Activated CD4-positive, alpha-beta memory T cell treated with anti-CD3 and anti-CD28 coated beads for 36 hours (primary cell): ENCODE results near the gene C2orf49. TPM values are rescaled to one million over a fixed set of nuclear protein-coding genes. Genes with fewer than 3 reads are reported as not detected.

Experiments
- CTCF ChIA-PET: fragments of 350-600 bp; sonication (Branson Sonifier 250); formaldehyde crosslinking; loops from one replicate; lab custom pipeline; 2021; ENCODE audit warnings: antibody characterized with exemption, inconsistent platforms; lab: Charles Lee
- POLR2A ChIA-PET: fragments of 350-600 bp; sonication (Branson Sonifier 250); formaldehyde crosslinking; loops from one replicate; lab custom pipeline; 2021; ENCODE audit warnings: antibody characterized with exemption; lab: Charles Lee
- DNase-seq: peaks from one replicate; pipeline ENCODE4 v3.0.0-alpha.2; 2020
- H3K27ac Mint-ChIP-seq: one replicate; pipeline ENCODE4 v1.8.0; 2021; ENCODE audit warnings: mixed read lengths
- H3K27me3 Mint-ChIP-seq: one replicate; pipeline ENCODE4 v1.8.0; 2021; ENCODE audit warnings: mixed read lengths
- H3K36me3 Mint-ChIP-seq: one replicate; pipeline ENCODE4 v1.8.0; 2021; ENCODE audit warnings: mixed read lengths
- H3K4me1 Mint-ChIP-seq: one replicate; pipeline ENCODE4 v1.8.0; 2021; ENCODE audit warnings: low read depth, mixed read lengths
- H3K4me3 Mint-ChIP-seq: one replicate; pipeline ENCODE4 v1.8.0; 2021; ENCODE audit warnings: mild to moderate bottlenecking, mixed read lengths
- H3K9me3 Mint-ChIP-seq: one replicate; pipeline ENCODE4 v1.8.0; 2021; ENCODE audit warnings: mixed read lengths
- intact Hi-C: fragments of 100-400 bp; cut with micrococcal nuclease; formaldehyde crosslinking; loops from one replicate; pipeline ENCODE4 v1.15.1; 2023
- total RNA-seq, 2 experiments: library from RNA; stranded (reverse); gene quantifications; one replicate each; pipeline ENCODE4 v1.2.3, GENCODE V29; 2021

C2orf49 gene
- total RNA-seq, 2 experiments from 2014 or later: 16.9 to 20.2 TPM

DNA sequence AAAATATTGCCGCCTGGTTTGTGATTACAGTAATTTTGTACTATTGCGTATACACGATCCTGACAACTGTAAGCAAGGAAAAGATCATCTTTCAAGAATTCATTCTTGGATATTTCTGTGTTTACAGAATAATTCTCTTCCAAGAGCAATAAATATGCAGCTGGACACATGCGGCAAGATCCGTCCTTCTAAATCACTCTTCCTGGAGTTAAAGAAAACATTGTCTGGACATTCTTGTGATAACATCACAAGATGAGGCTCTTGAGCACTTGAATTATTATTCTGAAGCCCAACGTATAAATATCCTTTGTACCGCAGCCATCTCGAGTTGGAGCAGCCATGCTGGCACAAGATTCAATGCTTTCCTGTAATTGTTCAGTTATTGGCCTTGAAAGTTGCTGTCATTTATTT, 51.6 kb downstream of the C2orf49 start:
- Mint-ChIP-seq H3K9me3 (no peaks in the 10 kb centered on the region), H3K4me3 (no peak overlapping the region), H3K27ac (no peak overlapping the region), H3K4me1 (no peaks in the 10 kb centered on the region), H3K27me3 (no peaks in the 10 kb centered on the region), H3K36me3 (no peaks in the 10 kb centered on the region)
- CTCF ChIA-PET: no interaction called here
- POLR2A ChIA-PET: interaction anchor here (0.6 to 0.8 kb wide), 2 partner anchors 20 to 708 kb away, joined by 3 to 4 read pairs; no protein-coding TSS in a partner anchor
- intact Hi-C loops: no loop called here
- DNase-seq: no peak

DNA sequence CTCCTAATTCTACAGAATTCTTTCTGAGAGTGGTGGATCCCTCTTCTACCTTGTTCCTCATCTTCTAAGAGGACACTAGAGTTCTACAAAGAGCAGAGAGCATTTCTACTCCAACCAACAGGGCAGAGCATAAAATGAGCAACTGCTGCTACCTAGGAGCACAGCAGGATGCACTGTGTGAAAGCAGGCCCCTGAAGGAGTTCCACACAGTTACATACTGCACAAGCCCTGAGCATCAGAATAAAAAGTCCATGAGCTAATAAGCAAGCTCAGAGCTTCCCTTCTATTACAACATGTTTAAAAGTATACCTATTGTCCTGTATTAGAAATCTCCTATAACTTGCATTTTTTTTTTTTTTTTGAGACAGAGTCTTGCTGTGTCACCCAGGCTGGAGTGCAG, 53.1 kb downstream of the C2orf49 start:
- intact Hi-C loops: no loop called here
- ChIA-PET CTCF (interaction anchor here (0.7 kb wide), 1 partner anchor 18 kb away, joined by 4 read pairs; no protein-coding TSS in a partner anchor), POLR2A (no interaction called here)
- no peaks in the 10 kb centered on the region for H3K9me3 Mint-ChIP-seq
- no peak for DNase-seq
- H3K4me1 Mint-ChIP-seq: no peaks in the 10 kb centered on the region
- H3K27me3 Mint-ChIP-seq: peaks cover 3% of the 10 kb centered on the region
- H3K4me3 Mint-ChIP-seq: no peak overlapping the region
- no peak overlapping the region for H3K27ac Mint-ChIP-seq
- no peaks in the 10 kb centered on the region for H3K36me3 Mint-ChIP-seq

DNA sequence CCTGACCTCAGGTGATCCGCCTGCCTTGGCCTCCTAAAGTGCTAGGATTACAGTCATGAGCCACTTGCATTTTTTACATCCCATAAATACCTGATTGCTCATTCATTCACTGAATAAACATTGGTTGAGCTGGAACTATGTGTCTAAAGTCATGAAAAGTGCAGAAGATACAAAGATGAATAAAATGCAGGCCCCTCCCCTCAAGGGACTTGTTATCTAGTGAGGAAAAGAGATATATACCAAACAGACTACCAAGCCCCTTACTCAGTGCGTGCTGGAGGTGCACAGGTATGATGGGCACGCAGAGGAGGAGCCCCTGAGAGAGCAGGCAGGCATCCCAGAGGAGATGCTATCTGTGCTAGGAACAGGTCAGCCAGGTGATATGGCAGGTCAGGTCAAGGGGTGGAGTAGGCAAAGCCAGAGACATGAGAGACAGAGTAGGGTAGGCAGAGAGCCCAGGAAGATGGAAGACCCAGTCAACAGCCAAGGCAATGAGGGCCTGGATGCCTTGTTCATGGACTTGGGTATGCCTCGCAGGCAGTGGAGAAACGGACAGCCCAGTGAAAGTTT, 53.8 kb downstream of the C2orf49 start:
- Mint-ChIP-seq H3K27me3 (peaks cover 4% of the 10 kb centered on the region), H3K9me3 (no peaks in the 10 kb centered on the region), H3K4me1 (no peaks in the 10 kb centered on the region), H3K27ac (no peak overlapping the region), H3K36me3 (no peaks in the 10 kb centered on the region), H3K4me3 (no peak overlapping the region)
- ChIA-PET CTCF (interaction anchor here (0.7 kb wide), 1 partner anchor 103 kb away, joined by 3 read pairs; no protein-coding TSS in a partner anchor), POLR2A (no interaction called here)
- intact Hi-C loops: no loop called here
- DNase-seq: no peak

GRCh38 chr2:105391763-105392662, 54.7 kb downstream of the C2orf49 start:
- H3K27ac Mint-ChIP-seq: no peak overlapping the region
- intact Hi-C loops: no loop called here
- H3K4me1 Mint-ChIP-seq: peaks cover 4% of the 10 kb centered on the region
- ChIA-PET CTCF (interaction anchor here (1.0 kb wide), 1 partner anchor 129 kb away, joined by 4 read pairs; no protein-coding TSS in a partner anchor), POLR2A (no interaction called here)
- no peaks in the 10 kb centered on the region for H3K36me3 Mint-ChIP-seq
- no peaks in the 10 kb centered on the region for H3K9me3 Mint-ChIP-seq
- no peak overlapping the region for H3K4me3 Mint-ChIP-seq
- DNase-seq: no peak
- H3K27me3 Mint-ChIP-seq: peaks cover 7% of the 10 kb centered on the region

GRCh38 chr2:105393373-105394055, 56.2 kb downstream of the C2orf49 start:
- H3K9me3 Mint-ChIP-seq: no peaks in the 10 kb centered on the region
- CTCF ChIA-PET: interaction anchor here (1.0 kb wide), 1 partner anchor 128 kb away, joined by 4 read pairs; no protein-coding TSS in a partner anchor
- H3K27ac Mint-ChIP-seq: no peak overlapping the region
- intact Hi-C loops: no loop called here
- H3K4me3 Mint-ChIP-seq: no peak overlapping the region
- POLR2A ChIA-PET: no interaction called here
- no peak for DNase-seq
- H3K27me3 Mint-ChIP-seq: peaks cover 11% of the 10 kb centered on the region
- no peaks in the 10 kb centered on the region for H3K36me3 Mint-ChIP-seq
- H3K4me1 Mint-ChIP-seq: peaks cover 7% of the 10 kb centered on the region

GRCh38 chr2:105394951-105395611, 57.7 kb downstream of the C2orf49 start:
- POLR2A ChIA-PET: no interaction called here
- Mint-ChIP-seq H3K27me3 (peaks cover 21% of the 10 kb centered on the region), H3K4me1 (peaks cover 7% of the 10 kb centered on the region), H3K27ac (no peak overlapping the region), H3K4me3 (no peak overlapping the region), H3K36me3 (no peaks in the 10 kb centered on the region), H3K9me3 (no peaks in the 10 kb centered on the region)
- DNase-seq: no peak
- CTCF ChIA-PET: interaction anchor here (0.7 kb wide), 1 partner anchor 56 kb away, joined by 3 read pairs; no protein-coding TSS in a partner anchor
- intact Hi-C loops: no loop called here

- no peak for DNase-seq
- peaks cover 7% of the 10 kb centered on the region for H3K4me1 Mint-ChIP-seq
- ChIA-PET CTCF (interaction anchor here (0.7 to 1.5 kb wide), 2 partner anchors 9 to 57 kb away, joined by 3 read pairs; no protein-coding TSS in a partner anchor), POLR2A (no interaction called here)
- no peak overlapping the region for H3K27ac Mint-ChIP-seq
- no peak overlapping the region for H3K4me3 Mint-ChIP-seq
- peaks cover 24% of the 10 kb centered on the region for H3K27me3 Mint-ChIP-seq
- intact Hi-C loops: loop anchor here (2.0 kb wide), 1 partner anchor 21 kb away; no protein-coding TSS in a partner anchor
- H3K36me3 Mint-ChIP-seq: no peaks in the 10 kb centered on the region
- H3K9me3 Mint-ChIP-seq: no peaks in the 10 kb centered on the region
Measured at GRCh38 chr2:105395691-105396090, 58.4 kb downstream of the C2orf49 start.

DNA sequence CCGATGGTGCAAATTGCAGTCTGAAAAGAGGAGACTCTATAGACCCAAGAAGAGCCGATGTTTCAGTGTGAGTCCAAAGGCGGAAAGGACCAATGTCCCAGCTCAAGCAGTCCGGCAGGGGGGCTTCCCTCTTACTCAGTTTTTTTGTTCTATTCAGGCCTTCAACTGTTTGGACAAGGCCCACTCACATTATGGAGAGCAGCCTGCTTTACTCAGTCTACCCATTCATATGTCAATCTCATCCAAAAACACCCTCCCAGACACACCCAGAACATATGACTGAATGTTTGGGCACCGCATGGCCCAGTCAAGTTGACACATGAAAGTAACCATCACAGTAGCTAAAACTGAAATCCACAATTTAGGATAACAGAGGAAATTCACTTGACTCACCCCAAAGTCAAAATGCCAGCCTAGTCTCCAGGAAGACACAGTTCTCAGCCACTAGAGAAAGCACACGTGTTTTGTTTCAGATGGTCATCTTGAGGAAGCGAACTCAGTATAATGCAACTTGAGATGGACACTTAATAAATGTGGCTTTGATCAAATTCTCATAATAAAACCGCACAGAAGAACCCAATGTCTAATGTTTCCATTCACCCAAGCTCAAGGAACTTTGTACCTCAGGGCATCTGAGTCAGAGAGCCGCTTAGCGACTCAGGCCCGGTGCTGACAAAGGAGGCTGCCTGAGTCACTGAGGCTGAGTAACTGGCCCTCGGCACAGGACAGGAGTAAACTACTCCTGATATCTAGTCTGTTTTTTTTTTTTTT, 59.1 kb downstream of the C2orf49 start:
- DNase-seq: peak; percentile 73
- POLR2A ChIA-PET: no interaction called here
- Mint-ChIP-seq H3K27me3 (peaks cover 24% of the 10 kb centered on the region), H3K4me3 (no peak overlapping the region), H3K4me1 (peaks cover 7% of the 10 kb centered on the region), H3K36me3 (no peaks in the 10 kb centered on the region), H3K27ac (no peak overlapping the region), H3K9me3 (no peaks in the 10 kb centered on the region)
- intact Hi-C loops: loop anchor here (2.0 kb wide), 1 partner anchor 22 kb away; no protein-coding TSS in a partner anchor
- CTCF ChIA-PET: interaction anchor here (0.7 to 1.5 kb wide), 2 partner anchors 9 to 26 kb away, joined by 3 to 6 read pairs; no protein-coding TSS in a partner anchor

GRCh38 chr2:105397025-105397722, 59.8 kb downstream of the C2orf49 start:
- no peaks in the 10 kb centered on the region for H3K9me3 Mint-ChIP-seq
- CTCF ChIA-PET: interaction anchor here (0.7 to 1.5 kb wide), 3 partner anchors 10 to 149 kb away, joined by 3 to 6 read pairs (median 3); no protein-coding TSS in a partner anchor
- H3K27ac Mint-ChIP-seq: no peak overlapping the region
- intact Hi-C loops: loop anchor here (2.0 kb wide), 1 partner anchor 22 kb away; no protein-coding TSS in a partner anchor
- no peak overlapping the region for H3K4me3 Mint-ChIP-seq
- peaks cover 24% of the 10 kb centered on the region for H3K27me3 Mint-ChIP-seq
- POLR2A ChIA-PET: interaction anchor here (0.5 kb wide), 1 partner anchor 801 kb away, joined by 4 read pairs; no protein-coding TSS in a partner anchor
- H3K36me3 Mint-ChIP-seq: no peaks in the 10 kb centered on the region
- no peak for DNase-seq
- H3K4me1 Mint-ChIP-seq: peaks cover 7% of the 10 kb centered on the region

GRCh38 chr2:105397953-105398335, 60.6 kb downstream of the C2orf49 start:
- H3K27ac Mint-ChIP-seq: no peak overlapping the region
- H3K27me3 Mint-ChIP-seq: peaks cover 24% of the 10 kb centered on the region
- H3K9me3 Mint-ChIP-seq: no peaks in the 10 kb centered on the region
- peak overlapping the region; percentile 70 for H3K4me3 Mint-ChIP-seq
- POLR2A ChIA-PET: interaction anchor here (0.5 kb wide), 1 partner anchor 800 kb away, joined by 4 read pairs; no protein-coding TSS in a partner anchor
- H3K36me3 Mint-ChIP-seq: no peaks in the 10 kb centered on the region
- intact Hi-C loops: loop anchor here (2.0 kb wide), 1 partner anchor 23 kb away; no protein-coding TSS in a partner anchor
- no peak for DNase-seq
- peaks cover 7% of the 10 kb centered on the region for H3K4me1 Mint-ChIP-seq
- CTCF ChIA-PET: interaction anchor here (1.2 to 1.9 kb wide), 2 partner anchors 29 to 148 kb away, joined by 3 to 10 read pairs; no protein-coding TSS in a partner anchor
